HCT116 (cell line): ENCODE measurements around the gene RAMP3. TPM values are rescaled to one million over a fixed set of nuclear protein-coding genes. Genes with fewer than 3 reads are reported as not detected.

Experiments used
- ATAC-seq: fragments of 200-7000 bp; cut with Tn5 transposase; 2 replicates; pipeline ENCODE4 v1.9.1; 2020; ENCODE audit warnings: mild to moderate bottlenecking, moderate library complexity
- BruUV-seq: library from RNA; stranded (reverse); fragments of 400-500 nt; replicated peaks from 2 replicates; lab custom pipeline; 2021; lab: Mats Ljungman, UMichigan
- CTCF ChIA-PET: fragments of 300-600 bp; sonication (Branson Sonifier 250); formaldehyde crosslinking; loops from one replicate; lab custom pipeline; 2021; ENCODE audit warnings: antibody characterized with exemption; lab: Charles Lee
- POLR2A ChIA-PET: fragments of 300-600, 350-600 bp; sonication (Branson Sonifier 250); formaldehyde crosslinking; loops from one replicate; lab custom pipeline; 2021; ENCODE audit warnings: antibody characterized with exemption; lab: Charles Lee
- RAD21 ChIA-PET, 2 experiments: fragments of 300-600 bp; sonication (Branson Sonifier 250); formaldehyde crosslinking; loops; one replicate each; lab custom pipeline; 2023; ENCODE audit warnings: low total read pairs in 2 of 2; ENCODE audit not compliant: uncharacterized antibody in 2 of 2, unreplicated experiment in 2 of 2, low non-redundant PET in 1 of 2; lab: Charles Lee
- DNase-seq: peaks from one replicate; pipeline ENCODE4 v3.0.0-alpha.2; 2010; ENCODE audit warnings: low read depth, low spot score
- H2AFZ ChIP-seq: fragments of 200-600 bp; shearing (Covaris generic), sonication (generic); 2 replicates; pipeline ENCODE4 v1.6.1; 2017; ENCODE audit warnings: low read depth, mixed run types, mixed read lengths, antibody characterized with exemption, low read length; ENCODE audit not compliant: poor library complexity, severe bottlenecking
- H3K27ac ChIP-seq: 2 replicates; pipeline ENCODE4 v1.5.1; 2012; ENCODE audit warnings: low read depth, low read length
- H3K27me3 ChIP-seq: fragments of 200-600 bp; sonication (generic); 2 replicates; pipeline ENCODE4 v1.6.1; 2016; ENCODE audit warnings: mixed run types, low read length, mixed read lengths; ENCODE audit not compliant: insufficient read depth
- H3K36me3 ChIP-seq, 2 experiments: fragments of 200-500 bp in 1 of 2; fragments of 200-600 bp in 1 of 2; sonication (Bioruptor generic) in 1 of 2; sonication (generic) in 1 of 2; 2 replicates each; pipeline versions ENCODE4 v1.5.1 to v1.6.1; 2014 to 2016; ENCODE audit warnings: low read length in 2 of 2, inconsistent platforms in 1 of 2, mixed read lengths in 1 of 2, mixed run types in 1 of 2; ENCODE audit not compliant: insufficient read depth in 2 of 2, control insufficient read depth in 1 of 2
- H3K4me1 ChIP-seq, 2 experiments: fragments of 200-600 bp in 1 of 2; sonication (generic) in 1 of 2; 2 replicates each; pipeline versions ENCODE4 v1.5.1 to v1.6.1; 2012 to 2017; ENCODE audit warnings: low read length in 2 of 2, inconsistent platforms in 1 of 2, mild to moderate bottlenecking in 1 of 2, mixed read lengths in 1 of 2, mixed run types in 1 of 2, moderate library complexity in 1 of 2; ENCODE audit not compliant: insufficient read depth in 2 of 2, control insufficient read depth in 1 of 2
- H3K4me2 ChIP-seq: fragments of 200-600 bp; sonication (generic); 2 replicates; pipeline ENCODE4 v1.6.1; 2017; ENCODE audit warnings: mixed run types, low read length, mixed read lengths
- H3K4me3 ChIP-seq, 2 experiments: fragments of 200-600 bp in 1 of 2; sonication (generic) in 1 of 2; replicated peaks in 1 of 2; 2 replicates each; pipeline ENCODE4 v1.5.1; 2011 to 2016; ENCODE audit warnings: low read length in 2 of 2, control low read depth in 1 of 2, low read depth in 1 of 2, mild to moderate bottlenecking in 1 of 2, mixed read lengths in 1 of 2, mixed run types in 1 of 2
- H3K79me2 ChIP-seq: fragments of 200-600 bp; sonication (generic); 2 replicates; pipeline ENCODE4 v1.6.1; 2017; ENCODE audit warnings: mild to moderate bottlenecking, mixed run types, low read length, moderate library complexity, mixed read lengths; ENCODE audit not compliant: insufficient read depth
- H3K9ac ChIP-seq: fragments of 200-600 bp; sonication (generic); 2 replicates; pipeline ENCODE4 v1.6.1; 2016; ENCODE audit warnings: low read length, mixed read lengths
- H3K9me2 ChIP-seq: fragments of 200-600 bp; sonication (generic), shearing (Covaris generic); 2 replicates; pipeline ENCODE4 v1.6.1; 2017; ENCODE audit warnings: mixed run types, mild to moderate bottlenecking, moderate library complexity; ENCODE audit not compliant: insufficient read depth
- H3K9me3 ChIP-seq, 2 experiments: fragments of 200-500 bp in 1 of 2; fragments of 200-600 bp in 1 of 2; sonication (Bioruptor generic) in 1 of 2; sonication (generic) in 1 of 2; 2 replicates each; pipeline ENCODE4 v1.6.1; 2014 to 2017; ENCODE audit warnings: low read length in 2 of 2, mixed read lengths in 2 of 2, inconsistent platforms in 1 of 2, low read depth in 1 of 2, mild to moderate bottlenecking in 1 of 2, mixed run types in 1 of 2, moderate library complexity in 1 of 2; ENCODE audit not compliant: control insufficient read depth in 1 of 2, insufficient read depth in 1 of 2
- H4K20me1 ChIP-seq: fragments of 200-600 bp; sonication (generic), shearing (Covaris generic); 2 replicates; pipeline ENCODE4 v1.6.1; 2017; ENCODE audit warnings: mixed run types, mild to moderate bottlenecking, moderate library complexity; ENCODE audit not compliant: insufficient read depth
- CEBPB ChIP-seq: IDR thresholded peaks from 2 replicates; pipeline ENCODE4 v1.6.1; 2012; ENCODE audit warnings: low read depth
- RAD21 ChIP-seq: IDR thresholded peaks from 2 replicates; pipeline ENCODE4 v1.6.1; 2012; ENCODE audit warnings: low read depth, mild to moderate bottlenecking
- REST ChIP-seq: IDR thresholded peaks from 2 replicates; pipeline ENCODE4 v1.6.1; 2012; ENCODE audit warnings: low read depth
- SIN3A ChIP-seq: IDR thresholded peaks from 2 replicates; pipeline ENCODE4 v1.6.1; 2012; ENCODE audit warnings: low read depth
- SP1 ChIP-seq: IDR thresholded peaks from 2 replicates; pipeline ENCODE4 v1.6.1; 2012; ENCODE audit warnings: low read depth
- SRF ChIP-seq: IDR thresholded peaks from 2 replicates; pipeline ENCODE4 v1.6.1; 2012; ENCODE audit warnings: low read depth
- TCF7L2 ChIP-seq: IDR thresholded peaks from 2 replicates; pipeline ENCODE4 v1.7.0; 2011; ENCODE audit warnings: borderline replicate concordance, inconsistent platforms; ENCODE audit not compliant: insufficient read depth, insufficient read length; ENCODE audit errors: extremely low read depth
- ZFX ChIP-seq: fragments of 450-650 bp; IDR thresholded peaks from 2 replicates; pipeline ENCODE4 v1.6.1; 2017
- ZNF274 ChIP-seq: fragments of 200-500 bp; sonication (Bioruptor generic); IDR thresholded peaks from 2 replicates; pipeline ENCODE4 v1.6.1; 2014; ENCODE audit warnings: mild to moderate bottlenecking, low read depth, low read length, inconsistent platforms
- intact Hi-C: fragments of 100-400 bp; cut with micrococcal nuclease; formaldehyde crosslinking; loops from 2 replicates; pipeline ENCODE4 v1.10.0; 2022
- total RNA-seq: library from RNA; stranded (reverse); gene quantifications from one replicate; pipeline ENCODE4 v1.2.1, GENCODE V29; 2021; ENCODE audit not compliant: unreplicated experiment

Gene RAMP3
- total RNA-seq, 1 experiment from 2014 or later = not detected

- Histone ChIP-seq H3K4me2 (no peak overlapping the region), H3K9ac (no peak overlapping the region), H2AFZ (no peak overlapping the region), H3K9me2 (no peaks in the 10 kb centered on the region), H3K36me3 (no peaks in the 10 kb centered on the region), H3K4me1 (no peaks in the 10 kb centered on the region), H4K20me1 (no peaks in the 10 kb centered on the region), H3K79me2 (no peaks in the 10 kb centered on the region), H3K4me3 (no peak overlapping the region), H3K27ac (no peak overlapping the region), H3K27me3 (no peaks in the 10 kb centered on the region), H3K9me3 (no peaks in the 10 kb centered on the region)
- intact Hi-C loops = no loop called here
- ATAC-seq (no peak), DNase-seq (no peak)
- ChIA-PET POLR2A (no interaction called here), CTCF (no interaction called here), RAD21 (no interaction called here)
- BruUV-seq = no TSS peak
- TF ChIP-seq SP1 = no peak
- TF ChIP-seq SIN3A = no peak
- TF ChIP-seq SRF = no peak
- TF ChIP-seq REST = no peak
- TF ChIP-seq TCF7L2 = no peak
- TF ChIP-seq CEBPB = no peak
- TF ChIP-seq ZFX = no peak
These were observed 30.7 kb upstream of the RAMP3 start for GRCh38 chr7:45126920-45127319.

GRCh38 chr7:45129181-45129800, 28.3 kb upstream of the RAMP3 start:
- ChIA-PET CTCF (no interaction called here), POLR2A (no interaction called here), RAD21 (no interaction called here)
- Histone ChIP-seq H3K36me3 (no peaks in the 10 kb centered on the region), H4K20me1 (no peaks in the 10 kb centered on the region), H3K4me1 (no peaks in the 10 kb centered on the region), H3K9me3 (no peaks in the 10 kb centered on the region), H2AFZ (no peak overlapping the region), H3K9ac (no peak overlapping the region), H3K79me2 (no peaks in the 10 kb centered on the region), H3K27ac (no peak overlapping the region), H3K4me3 (no peak overlapping the region), H3K4me2 (no peak overlapping the region), H3K9me2 (no peaks in the 10 kb centered on the region), H3K27me3 (no peaks in the 10 kb centered on the region)
- ATAC-seq (0 out of 2 replicates have a peak, but pooled peaks have one; percentile 46), DNase-seq (no peak)
- intact Hi-C loops = no loop called here
- no peak for TF ChIP-seq REST
- no peak for TF ChIP-seq ZNF274
- TF ChIP-seq RAD21 = peak; percentile 36; the same call in 1 of the 2 replicates
- no TSS peak for BruUV-seq
